Epithelial cell of proximal tubule (primary cell): ENCODE data around the gene ARAF. TPM values are rescaled to one million over a fixed set of nuclear protein-coding genes. Genes with fewer than 3 reads are reported as not detected.
A peak's percentile ranks its signal among the peaks of the same experiment; 100 is the strongest.

Source experiments
- DNase-seq: peaks from one replicate; pipeline ENCODE4 v3.0.0-alpha.2; 2011; ENCODE audit warnings: low read depth
- H3K4me3 ChIP-seq: 2 replicates; pipeline ENCODE4 v1.5.1; 2011; ENCODE audit warnings: low read depth, mild to moderate bottlenecking, low read length
- total RNA-seq: library from RNA; depleted of rRNA; stranded (reverse); fragments of >200 nt; gene quantifications from 2 replicates; pipeline ENCODE4 v1.2.3, GENCODE V29; 2015
- TF ChIP-seq, protein P1 (sequence below): conservative IDR thresholded peaks from 2 replicates; pipeline ENCODE4 v1.5.1; 2012; ENCODE audit warnings: low read depth, mild to moderate bottlenecking, low read length

The ARAF gene
- total RNA-seq, 1 donor from 2014 or later = 31.5 TPM

DNA sequence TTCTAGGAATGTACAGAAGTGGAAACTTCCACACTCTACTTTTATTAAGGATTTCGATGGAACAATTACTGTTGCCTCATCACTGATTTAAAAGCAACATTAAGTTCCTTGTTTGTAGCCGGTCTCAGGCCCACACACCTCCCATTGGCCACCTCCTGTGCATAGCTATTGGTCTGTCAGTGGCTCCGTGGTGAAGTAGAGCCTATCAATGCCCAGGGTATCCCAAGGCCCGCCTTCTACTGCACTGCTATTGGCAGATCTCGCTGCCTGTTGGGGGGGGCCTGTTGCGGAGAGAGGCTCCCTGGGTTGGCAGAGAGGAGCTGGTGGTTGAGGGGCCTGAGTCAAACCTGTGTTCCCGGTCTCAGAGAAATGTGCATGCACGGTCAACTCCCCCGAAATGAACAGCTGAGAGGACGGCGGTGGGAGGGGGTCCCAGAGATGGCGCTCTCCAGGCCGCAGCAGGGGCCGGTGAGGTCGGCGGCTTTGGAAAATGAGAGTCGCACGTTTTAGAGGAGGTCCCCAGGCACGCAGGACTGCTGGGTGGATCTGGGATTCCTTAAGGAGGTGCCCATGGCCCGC lies 4.9 kb upstream of the ARAF start:
- H3K4me3 ChIP-seq = peak overlapping the region; percentile 63
- TF ChIP-seq, protein P1, sequence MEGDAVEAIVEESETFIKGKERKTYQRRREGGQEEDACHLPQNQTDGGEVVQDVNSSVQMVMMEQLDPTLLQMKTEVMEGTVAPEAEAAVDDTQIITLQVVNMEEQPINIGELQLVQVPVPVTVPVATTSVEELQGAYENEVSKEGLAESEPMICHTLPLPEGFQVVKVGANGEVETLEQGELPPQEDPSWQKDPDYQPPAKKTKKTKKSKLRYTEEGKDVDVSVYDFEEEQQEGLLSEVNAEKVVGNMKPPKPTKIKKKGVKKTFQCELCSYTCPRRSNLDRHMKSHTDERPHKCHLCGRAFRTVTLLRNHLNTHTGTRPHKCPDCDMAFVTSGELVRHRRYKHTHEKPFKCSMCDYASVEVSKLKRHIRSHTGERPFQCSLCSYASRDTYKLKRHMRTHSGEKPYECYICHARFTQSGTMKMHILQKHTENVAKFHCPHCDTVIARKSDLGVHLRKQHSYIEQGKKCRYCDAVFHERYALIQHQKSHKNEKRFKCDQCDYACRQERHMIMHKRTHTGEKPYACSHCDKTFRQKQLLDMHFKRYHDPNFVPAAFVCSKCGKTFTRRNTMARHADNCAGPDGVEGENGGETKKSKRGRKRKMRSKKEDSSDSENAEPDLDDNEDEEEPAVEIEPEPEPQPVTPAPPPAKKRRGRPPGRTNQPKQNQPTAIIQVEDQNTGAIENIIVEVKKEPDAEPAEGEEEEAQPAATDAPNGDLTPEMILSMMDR = no peak
- DNase-seq = peak; percentile 53

DNA sequence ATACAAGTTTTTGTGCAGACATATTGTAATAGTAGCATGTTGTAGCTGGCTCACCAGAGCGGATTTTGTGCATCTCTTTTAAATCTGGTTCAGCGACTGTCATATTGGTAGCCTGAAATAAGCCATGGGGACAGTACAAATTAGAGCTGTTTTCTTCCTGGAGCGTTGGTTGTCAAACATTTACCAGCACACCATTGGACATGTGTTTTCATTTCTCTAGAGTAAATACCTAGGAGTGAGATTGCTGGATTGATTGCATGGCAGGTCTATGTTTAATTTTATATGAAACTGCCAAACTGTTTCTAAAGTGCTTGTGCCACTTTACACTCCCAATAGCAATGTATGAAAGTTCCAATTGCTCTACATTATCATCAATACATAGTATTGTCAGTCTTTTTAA lies 2.6 kb upstream of the ARAF start:
- TF ChIP-seq, protein P1 = no peak
- H3K4me3 ChIP-seq = no peak overlapping the region
- DNase-seq = no peak

DNA sequence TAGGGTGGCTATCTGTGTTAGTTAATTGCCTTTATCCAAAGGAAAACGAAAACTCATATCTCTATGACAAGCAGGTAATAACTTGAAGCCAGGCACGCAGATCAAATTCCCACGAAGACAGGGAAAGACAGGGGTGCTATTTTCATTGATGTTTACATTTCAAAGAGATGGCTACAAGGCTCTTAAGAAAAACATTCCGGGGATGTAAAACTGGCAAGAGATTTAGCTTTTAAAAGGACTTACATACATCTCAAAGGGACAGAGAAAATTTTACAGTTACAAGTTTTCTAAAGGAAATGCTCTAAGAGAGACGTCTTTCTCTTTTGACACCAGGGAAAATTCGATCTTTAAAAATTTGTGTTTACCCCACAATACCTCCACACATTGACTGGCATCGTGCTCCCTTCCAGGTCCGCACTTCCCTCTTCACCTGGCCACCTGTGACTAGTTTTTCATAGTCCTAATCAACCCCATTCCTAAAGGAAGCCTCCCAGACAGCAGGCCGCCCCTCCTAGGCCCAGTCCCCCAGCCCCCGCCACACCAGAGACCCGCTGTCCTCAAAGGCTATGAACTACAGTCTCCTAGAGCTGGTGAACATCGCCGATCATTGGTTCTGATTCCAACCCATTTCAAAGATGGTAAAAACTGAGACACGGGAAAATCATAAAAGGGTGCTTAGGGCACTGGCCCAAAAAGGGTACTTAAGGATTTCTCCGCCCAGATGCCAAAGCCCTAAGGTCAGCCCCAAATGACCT lies 649 bp upstream of the ARAF start:
- DNase-seq = no peak
- TF ChIP-seq, protein P1 = no peak
- H3K4me3 ChIP-seq = peak overlapping the region; percentile 63

DNA sequence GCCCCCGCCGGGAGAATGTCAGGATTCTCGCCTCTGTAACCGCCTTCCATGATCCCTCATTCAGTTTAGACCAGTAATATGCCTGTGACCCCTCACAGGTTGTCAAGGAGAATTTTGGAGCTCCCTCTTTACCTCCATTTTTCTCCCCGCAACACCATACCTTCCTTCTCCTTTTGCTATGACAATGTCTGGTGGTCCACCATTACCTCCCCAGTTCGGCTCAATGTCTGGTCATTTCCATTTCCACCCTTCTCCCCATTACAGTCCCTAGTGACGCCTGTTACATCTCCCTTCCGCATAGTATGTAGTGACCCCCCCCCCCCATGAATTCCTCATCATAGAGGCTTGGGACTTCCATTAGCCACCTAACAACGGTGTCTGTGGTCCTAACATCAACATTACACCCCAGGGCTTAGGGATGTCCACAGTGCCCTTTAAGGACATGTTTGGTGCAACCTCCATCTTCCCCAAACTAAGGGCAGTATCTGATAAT lies 700 bp downstream of the ARAF start:
- peak overlapping the region; percentile 63 for H3K4me3 ChIP-seq
- TF ChIP-seq, protein P1 = no peak
- no peak for DNase-seq

DNA sequence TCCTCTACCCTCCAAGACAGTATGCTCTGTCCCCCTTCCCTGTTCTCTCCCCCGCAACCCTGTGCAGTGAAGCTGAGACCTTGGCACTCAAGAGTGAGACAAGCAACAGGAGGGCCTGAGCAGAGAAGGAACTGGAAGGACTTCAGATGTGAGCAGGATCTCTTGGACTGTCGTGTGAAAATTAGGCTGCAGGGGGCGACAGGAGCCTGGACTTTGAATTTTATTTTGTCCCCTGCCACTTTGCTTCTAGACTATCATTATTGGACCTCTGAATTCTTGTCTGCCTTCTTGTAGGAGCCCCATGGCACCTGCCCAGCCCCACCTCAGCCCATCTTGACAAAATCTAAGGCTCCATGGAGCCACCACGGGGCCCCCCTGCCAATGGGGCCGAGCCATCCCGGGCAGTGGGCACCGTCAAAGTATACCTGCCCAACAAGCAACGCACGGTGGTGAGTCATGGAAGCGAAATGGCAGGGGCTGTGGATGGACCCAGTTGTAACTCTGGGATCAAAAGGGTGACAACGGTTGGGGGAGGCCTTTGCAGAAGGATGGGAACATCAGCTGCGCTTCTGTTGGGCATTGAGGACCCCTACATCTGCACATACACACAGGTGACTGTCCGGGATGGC lies 1.7 kb downstream of the ARAF start:
- TF ChIP-seq, protein P1 = peak; percentile 51
- H3K4me3 ChIP-seq = no peak overlapping the region

DNA sequence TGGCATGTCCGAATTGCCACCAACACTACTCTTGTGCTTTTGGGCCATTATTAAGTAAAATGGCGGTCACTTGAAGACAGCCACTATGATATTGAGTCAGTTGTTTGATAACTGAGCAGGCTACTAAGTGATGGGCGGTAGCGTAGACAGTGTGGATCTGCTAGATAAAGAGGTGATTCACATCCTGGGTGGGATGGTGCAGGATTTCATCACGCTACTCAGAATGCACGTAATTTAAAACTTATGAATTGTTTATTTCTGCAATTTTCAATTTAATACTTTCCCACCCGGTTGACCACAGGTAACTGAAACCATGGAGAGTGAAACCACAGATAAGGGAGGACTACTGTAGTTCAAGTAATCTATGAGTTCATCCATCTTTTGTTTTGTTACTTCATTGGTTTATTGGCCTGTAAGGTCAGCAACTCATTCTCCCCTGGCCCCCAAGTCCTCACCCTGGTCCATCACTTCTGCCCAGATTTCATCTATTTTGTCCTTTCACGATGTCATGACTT lies 2.9 kb downstream of the ARAF start:
- H3K4me3 ChIP-seq = no peak overlapping the region
- TF ChIP-seq, protein P1 = no peak
- DNase-seq = no peak

More for the DNA sequence above, 1.7 kb downstream of the ARAF start:
- DNase-seq = no peak
